Astrocyte of the cerebellum (primary cell): ENCODE measurements around the gene SAE1.

Experiments used
- DNase-seq: peaks from one replicate; pipeline ENCODE4 v3.0.0-alpha.2; 2011; ENCODE audit warnings: low read depth
- H3K4me3 ChIP-seq: 2 replicates; pipeline ENCODE4 v1.5.1; 2011; ENCODE audit warnings: mild to moderate bottlenecking, low read depth, low read length, moderate library complexity
- CTCF ChIP-seq: IDR thresholded peaks from 2 replicates; pipeline ENCODE4 v1.5.1; 2012; ENCODE audit warnings: low read length, low read depth, moderate library complexity, mild to moderate bottlenecking; ENCODE audit errors: missing control alignments
- in situ Hi-C: cut with HindIII; loops from 2 replicates; pipeline ENCODE4 v1.10.0; 2017; ENCODE audit warnings: low sequenced_read_pairs

SAE1 gene

GRCh38 chr19:47168065-47168464 is 37.4 kb downstream of the SAE1 start:
- DNase-seq: no peak
- in situ Hi-C loops: loop anchor here (5.0 kb wide), 1 partner anchor 44 kb away; no protein-coding TSS in a partner anchor
- TF ChIP-seq CTCF: no peak
- no peak overlapping the region for H3K4me3 ChIP-seq

GRCh38 chr19:47172666-47173455 is 42.2 kb downstream of the SAE1 start:
- no peak overlapping the region for H3K4me3 ChIP-seq
- DNase-seq: no peak
- in situ Hi-C loops: no loop called here
- no peak for TF ChIP-seq CTCF

- TF ChIP-seq CTCF: no peak
- H3K4me3 ChIP-seq: no peak overlapping the region
- in situ Hi-C loops: no loop called here
- DNase-seq: no peak
Observed at GRCh38 chr19:47176071-47176626, 45.5 kb downstream of the SAE1 start.

GRCh38 chr19:47176627-47177090 is 46.0 kb downstream of the SAE1 start:
- DNase-seq: peak; percentile 89
- no peak overlapping the region for H3K4me3 ChIP-seq
- in situ Hi-C loops: no loop called here
- no peak for TF ChIP-seq CTCF

- in situ Hi-C loops: no loop called here
- H3K4me3 ChIP-seq: no peak overlapping the region
- TF ChIP-seq CTCF: no peak
- DNase-seq: no peak
Observed at GRCh38 chr19:47179653-47180310, 49.1 kb downstream of the SAE1 start.

- no peak for TF ChIP-seq CTCF
- DNase-seq: no peak
- no peak overlapping the region for H3K4me3 ChIP-seq
- in situ Hi-C loops: no loop called here
Observed at GRCh38 chr19:47183601-47184000, 53.0 kb downstream of the SAE1 start.
